Activated T-cell treated with anti-CD3 and anti-CD28 coated beads for 4 hours (primary cell): Measurements from ENCODE around the gene PDIA6.
"Not testable (repeated sequence)": the region's sequence is repeated elsewhere in the genome, so short reads cannot be mapped to it uniquely, and the experiment has no call there.

Experiments used
- DNase-seq: peaks from one replicate; pipeline ENCODE4 v3.0.0-alpha.2; 2020

PDIA6 gene

GRCh38 chr2:10832203-10832936, 19.8 kb upstream of the PDIA6 start:
- DNase-seq, result peak; percentile 74

- no peak for DNase-seq
Observed at GRCh38 chr2:10831400-10831985, 18.9 kb upstream of the PDIA6 start.

- DNase-seq, result no peak
Observed at GRCh38 chr2:10830641-10831399, 18.2 kb upstream of the PDIA6 start.

- DNase-seq, result no peak
Observed at GRCh38 chr2:10830203-10830602, 17.6 kb upstream of the PDIA6 start.

GRCh38 chr2:10829299-10829698, 16.7 kb upstream of the PDIA6 start:
- no peak for DNase-seq

- no peak for DNase-seq
Observed at GRCh38 chr2:10828346-10828745, 15.8 kb upstream of the PDIA6 start.

- no peak for DNase-seq
Observed at GRCh38 chr2:10826625-10827024, 14.0 kb upstream of the PDIA6 start.

- DNase-seq, result no peak
Observed at GRCh38 chr2:10826026-10826425, 13.4 kb upstream of the PDIA6 start.

GRCh38 chr2:10824191-10824590, 11.6 kb upstream of the PDIA6 start:
- DNase-seq, result no peak

GRCh38 chr2:10820978-10821695, 8.6 kb upstream of the PDIA6 start:
- DNase-seq, result no peak

GRCh38 chr2:10820562-10820961, 8.0 kb upstream of the PDIA6 start:
- no peak for DNase-seq

- no peak for DNase-seq
Observed at GRCh38 chr2:10819714-10820314, 7.2 kb upstream of the PDIA6 start.

- no peak for DNase-seq
Observed at GRCh38 chr2:10818984-10819383, 6.4 kb upstream of the PDIA6 start.

GRCh38 chr2:10818305-10818704, 5.7 kb upstream of the PDIA6 start:
- not testable (repeated sequence) for DNase-seq

- DNase-seq, result no peak
Observed at GRCh38 chr2:10817413-10817812, 4.8 kb upstream of the PDIA6 start.

- no peak for DNase-seq
Observed at GRCh38 chr2:10814571-10815331, 2.2 kb upstream of the PDIA6 start.

GRCh38 chr2:10814142-10814541, 1.6 kb upstream of the PDIA6 start:
- no peak for DNase-seq

GRCh38 chr2:10813163-10814138, 866 bp upstream of the PDIA6 start:
- DNase-seq, result not testable (repeated sequence)

GRCh38 chr2:10811517-10811916, 1.1 kb downstream of the PDIA6 start:
- no peak for DNase-seq

GRCh38 chr2:10810202-10811161, 2.1 kb downstream of the PDIA6 start:
- DNase-seq, result no peak
